ENCODE results near the gene EPHA2.

GRCh38 chr1:16158025-16158424 is 2.2 kb upstream of the EPHA2 start:
- TF ChIP-seq CTCF (IDR thresholded peaks at IDR 0.05) = no peak
- no peak for TF ChIP-seq POLR2A (IDR thresholded peaks at IDR 0.05)

Measured in adrenal gland (tissue), 5 donors.